Natural killer cell (primary cell): Measurements from ENCODE around the gene SEMA7A. TPM values are rescaled to one million over a fixed set of nuclear protein-coding genes. Genes with fewer than 3 reads are reported as not detected.

Source experiments
- ATAC-seq, 3 donors: fragments of 150-1000 bp in 2 of 3; fragments of 200-7000 bp in 1 of 3; cut with Tn5 transposase; 1 replicate in 1 of 3; 2 replicates in 2 of 3; pipeline ENCODE4 v1.10.0; 2021; ENCODE audit warnings: mild to moderate bottlenecking in 2 of 3, moderate library complexity in 2 of 3
- DNase-seq, 2 donors: peaks; one replicate each; pipeline versions ENCODE4 v3.0.0 to v3.0.0-alpha.2; 2013 to 2021; ENCODE audit warnings: mixed read lengths in 1 of 2
- H3K27ac ChIP-seq: one replicate; pipeline ENCODE4 v1.5.1; 2013; ENCODE audit warnings: mild to moderate bottlenecking, low read length
- H3K27me3 ChIP-seq: one replicate; pipeline ENCODE4 v1.6.1; 2013; ENCODE audit warnings: low read length; ENCODE audit not compliant: control insufficient read depth, insufficient read depth
- H3K36me3 ChIP-seq: one replicate; pipeline ENCODE4 v1.6.1; 2013; ENCODE audit warnings: low read length; ENCODE audit not compliant: control insufficient read depth, insufficient read depth
- H3K4me1 ChIP-seq: one replicate; pipeline ENCODE4 v1.6.1; 2013; ENCODE audit warnings: low read length; ENCODE audit not compliant: control insufficient read depth, insufficient read depth
- H3K4me3 ChIP-seq: one replicate; pipeline ENCODE4 v1.5.1; 2013; ENCODE audit warnings: low read length
- H3K9me3 ChIP-seq: one replicate; pipeline ENCODE4 v1.6.1; 2013; ENCODE audit warnings: low read length; ENCODE audit not compliant: control insufficient read depth, insufficient read depth
- H3K27ac Mint-ChIP-seq, 2 donors: one replicate each; pipeline ENCODE4 v1.8.0; 2022; ENCODE audit warnings: mild to moderate bottlenecking in 2 of 2, mixed read lengths in 2 of 2, moderate library complexity in 1 of 2
- H3K27me3 Mint-ChIP-seq, 2 donors: one replicate each; pipeline ENCODE4 v1.8.0; 2022; ENCODE audit warnings: low read depth in 2 of 2, mixed read lengths in 2 of 2
- H3K36me3 Mint-ChIP-seq: one replicate; pipeline ENCODE4 v1.8.0; 2022; ENCODE audit warnings: mixed read lengths
- H3K4me1 Mint-ChIP-seq, 2 donors: one replicate each; pipeline ENCODE4 v1.8.0; 2022; ENCODE audit warnings: mixed read lengths in 2 of 2
- H3K4me3 Mint-ChIP-seq: one replicate; pipeline ENCODE4 v1.8.0; 2022; ENCODE audit warnings: mild to moderate bottlenecking, moderate library complexity, mixed read lengths
- H3K9me3 Mint-ChIP-seq, 2 donors: one replicate each; pipeline ENCODE4 v1.8.0; 2022; ENCODE audit warnings: mixed read lengths in 2 of 2
- WGBS: methylation state at CpG from one replicate; pipeline ENCODE4 v1.1.7; 2013; ENCODE audit warnings: missing lambda C conversion rate; ENCODE audit not compliant: insufficient coverage; 5-methylcytosine and 5-hydroxymethylcytosine counted together
- intact Hi-C: fragments of 100-400 bp; cut with micrococcal nuclease; formaldehyde crosslinking; loops from one replicate; pipeline ENCODE4 v1.14.2; 2022
- total RNA-seq, 4 donors: library from RNA; stranded (reverse); fragments of 120-200 nt in 1 of 4; gene quantifications; one replicate each; pipeline versions ENCODE4 v1.2.3 to v1.2.4, GENCODE V29; 2013 to 2022
- TF ChIP-seq, protein P1 (sequence below): fragments of 200-600 bp; IDR thresholded peaks from one replicate; pipeline ENCODE4 v1.8.0; 2022; ENCODE audit warnings: antibody characterized with exemption

SEMA7A gene
- total RNA-seq, 3 donors from 2014 or later (not counting 1 experiment from before 2014, with no cell fraction given) = 4.7 to 46.2 (median 9.0) TPM

DNA sequence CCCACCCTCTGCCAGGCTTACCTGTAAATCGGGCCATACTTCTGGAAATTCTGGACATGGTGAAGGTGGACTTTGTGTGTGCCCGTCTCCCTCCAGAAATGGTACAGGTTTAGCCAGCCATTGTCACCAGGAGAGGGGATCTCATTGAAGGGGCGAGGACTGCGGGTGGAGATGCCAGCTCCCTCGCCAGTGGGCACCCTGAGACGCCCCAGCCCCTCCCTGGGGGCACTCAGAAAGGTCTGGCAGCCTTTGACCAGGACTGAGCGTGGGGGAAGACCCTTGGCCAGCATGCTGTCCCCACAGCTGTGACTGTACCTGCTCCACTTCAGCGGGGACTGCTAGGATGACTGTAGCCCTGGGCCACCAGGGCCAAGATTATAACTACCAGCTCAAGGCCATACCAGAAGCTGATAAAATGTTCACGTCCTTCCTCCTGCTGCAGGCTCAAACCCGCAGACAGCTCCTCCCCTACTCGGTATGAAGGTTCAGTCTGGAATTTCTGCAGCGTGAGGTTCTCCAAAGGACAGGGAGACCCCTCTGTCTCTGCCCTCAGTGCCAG, 66.4 kb downstream of the SEMA7A start, which contains the start of gene CYP11A1:
Gene CYP11A1, minus strand, starts transcription at position 351 of the 559 bp plus-strand sequence. Its CDS starts 61 bp downstream, at position 290.
- no peaks in the 10 kb centered on the region for H3K9me3 ChIP-seq
- no peak within 1 kb of the TSS for H3K27ac Mint-ChIP-seq
- TF ChIP-seq, protein P1, sequence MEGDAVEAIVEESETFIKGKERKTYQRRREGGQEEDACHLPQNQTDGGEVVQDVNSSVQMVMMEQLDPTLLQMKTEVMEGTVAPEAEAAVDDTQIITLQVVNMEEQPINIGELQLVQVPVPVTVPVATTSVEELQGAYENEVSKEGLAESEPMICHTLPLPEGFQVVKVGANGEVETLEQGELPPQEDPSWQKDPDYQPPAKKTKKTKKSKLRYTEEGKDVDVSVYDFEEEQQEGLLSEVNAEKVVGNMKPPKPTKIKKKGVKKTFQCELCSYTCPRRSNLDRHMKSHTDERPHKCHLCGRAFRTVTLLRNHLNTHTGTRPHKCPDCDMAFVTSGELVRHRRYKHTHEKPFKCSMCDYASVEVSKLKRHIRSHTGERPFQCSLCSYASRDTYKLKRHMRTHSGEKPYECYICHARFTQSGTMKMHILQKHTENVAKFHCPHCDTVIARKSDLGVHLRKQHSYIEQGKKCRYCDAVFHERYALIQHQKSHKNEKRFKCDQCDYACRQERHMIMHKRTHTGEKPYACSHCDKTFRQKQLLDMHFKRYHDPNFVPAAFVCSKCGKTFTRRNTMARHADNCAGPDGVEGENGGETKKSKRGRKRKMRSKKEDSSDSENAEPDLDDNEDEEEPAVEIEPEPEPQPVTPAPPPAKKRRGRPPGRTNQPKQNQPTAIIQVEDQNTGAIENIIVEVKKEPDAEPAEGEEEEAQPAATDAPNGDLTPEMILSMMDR = no peak
- no peak within 1 kb of the TSS for H3K4me3 ChIP-seq
- ATAC-seq (no peak), DNase-seq (no peak)
- peaks cover 18 to 29% of the 10 kb centered on the region in 2 donors for H3K27me3 Mint-ChIP-seq
- H3K4me3 Mint-ChIP-seq = peak within 1 kb of the TSS; percentile 40
- peaks cover 12% of the 10 kb centered on the region for H3K4me1 ChIP-seq
- peaks cover 0 to 5% of the 10 kb centered on the region in 2 donors for H3K4me1 Mint-ChIP-seq
- H3K27ac ChIP-seq = no peak within 1 kb of the TSS
- H3K36me3 ChIP-seq = no peaks in the 10 kb centered on the region
- H3K9me3 Mint-ChIP-seq = no peaks in the 10 kb centered on the region
- 89% methylated on average over 12 of the region's 12 CpGs for WGBS
- intact Hi-C loops = no loop called here
- H3K27me3 ChIP-seq = peaks cover 10% of the 10 kb centered on the region
- H3K36me3 Mint-ChIP-seq = no peaks in the 10 kb centered on the region

DNA sequence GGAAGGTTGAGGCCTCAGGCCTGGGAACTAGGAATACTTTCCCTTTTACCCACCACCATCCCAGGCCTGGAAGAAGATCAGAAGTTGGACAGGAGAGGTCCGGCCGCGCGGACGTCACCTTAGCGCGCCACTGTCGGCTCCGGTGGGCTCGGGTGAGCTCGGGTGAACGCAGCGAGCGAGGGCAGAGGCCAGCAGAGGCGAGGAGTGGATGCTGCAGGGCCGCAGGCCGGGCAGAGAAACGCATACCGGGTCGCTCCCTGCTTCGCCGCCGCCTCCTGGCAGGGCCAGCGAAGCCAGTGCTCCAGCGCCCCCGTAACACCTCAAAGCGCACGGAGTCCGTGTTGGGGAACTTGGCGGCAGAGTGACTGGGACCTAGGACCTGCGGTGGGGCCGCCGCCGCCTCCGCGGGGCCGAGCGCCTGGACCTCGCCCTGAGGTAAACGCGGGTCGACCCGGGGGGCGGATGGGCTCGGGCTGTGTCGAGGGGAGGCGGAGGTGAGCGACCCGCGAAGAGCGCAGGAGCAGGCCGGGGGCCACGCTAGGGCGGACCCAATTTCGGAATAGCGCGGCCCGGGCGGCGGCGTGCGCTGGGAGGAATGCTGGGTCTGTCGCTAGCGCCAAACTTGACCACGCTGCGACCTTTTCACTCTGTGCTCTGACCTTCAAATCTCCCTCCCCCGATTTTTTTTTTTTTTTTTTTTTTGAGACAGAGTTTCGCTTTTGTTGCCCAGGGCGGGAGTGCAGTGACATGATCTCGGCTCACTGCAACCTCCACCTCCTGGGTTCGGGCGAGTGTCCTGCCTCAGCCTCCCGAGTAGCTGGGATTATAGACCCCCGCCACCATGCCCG, 67.9 kb downstream of the SEMA7A start:
- Histone ChIP-seq H3K27me3 (peaks cover 10% of the 10 kb centered on the region), H3K4me1 (peaks cover 12% of the 10 kb centered on the region), H3K27ac (no peak overlapping the region), H3K36me3 (no peaks in the 10 kb centered on the region), H3K4me3 (peak overlapping the region; percentile 2), H3K9me3 (no peaks in the 10 kb centered on the region)
- intact Hi-C loops = no loop called here
- TF ChIP-seq, protein P1 = no peak
- 7% methylated on average over 72 of the region's 75 CpGs for WGBS
- ATAC-seq (peak; percentile 45 to 71 (median 50)), DNase-seq (peak in 1 of 2 donors; percentile 26)
- Mint-ChIP-seq H3K4me3 (peak overlapping the region; percentile 74), H3K36me3 (no peaks in the 10 kb centered on the region), H3K9me3 (no peaks in the 10 kb centered on the region), H3K27me3 (peaks cover 11 to 29% of the 10 kb centered on the region in 2 donors), H3K4me1 (peaks cover 0 to 5% of the 10 kb centered on the region in 2 donors), H3K27ac (no peak overlapping the region)

DNA sequence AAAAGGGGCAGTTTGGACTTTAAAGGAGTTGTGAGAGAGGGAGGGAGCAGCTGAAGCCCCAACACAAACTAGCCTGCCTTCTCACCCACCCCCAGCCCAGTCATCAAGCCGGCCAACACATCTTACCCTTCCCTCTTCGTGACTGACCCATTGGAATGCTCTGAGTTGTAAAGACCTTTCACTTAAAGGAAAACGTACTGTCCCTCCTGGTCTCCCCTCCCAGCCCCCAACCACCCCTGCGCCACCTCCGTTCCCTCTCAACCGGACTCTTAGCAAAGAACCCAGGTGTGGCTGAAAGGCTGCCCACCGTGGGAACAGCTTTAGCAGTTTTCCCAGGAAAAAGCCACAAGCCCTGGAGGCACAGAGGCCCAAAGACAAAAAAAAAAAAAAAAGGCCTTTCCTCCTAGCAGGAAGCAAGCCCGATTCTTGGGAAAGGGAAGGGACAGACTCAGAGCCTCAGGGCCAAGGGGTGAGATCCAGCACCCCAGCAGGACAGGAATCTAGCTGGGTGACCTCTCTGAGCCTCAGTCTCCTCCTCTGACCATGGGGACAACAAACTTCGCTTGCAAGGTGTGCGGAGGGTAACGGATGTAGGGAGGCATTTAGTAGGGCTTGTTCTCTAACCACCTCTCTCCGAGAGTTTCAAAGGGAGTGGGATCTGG, 68.7 kb downstream of the SEMA7A start:
- ATAC-seq = no peak
- no peaks in the 10 kb centered on the region for H3K9me3 ChIP-seq
- H3K27ac Mint-ChIP-seq = no peak overlapping the region
- H3K9me3 Mint-ChIP-seq = no peaks in the 10 kb centered on the region
- no peaks in the 10 kb centered on the region for H3K36me3 Mint-ChIP-seq
- H3K36me3 ChIP-seq = no peaks in the 10 kb centered on the region
- H3K4me3 Mint-ChIP-seq = peak overlapping the region; percentile 74
- TF ChIP-seq, protein P1 = no peak
- intact Hi-C loops = no loop called here
- 98% methylated on average over 11 of the region's 12 CpGs for WGBS
- no peak overlapping the region for H3K27ac ChIP-seq
- peaks cover 12% of the 10 kb centered on the region for H3K4me1 ChIP-seq
- peaks cover 11 to 22% of the 10 kb centered on the region in 2 donors for H3K27me3 Mint-ChIP-seq
- no peak overlapping the region for H3K4me3 ChIP-seq
- H3K4me1 Mint-ChIP-seq = peaks cover 0 to 5% of the 10 kb centered on the region in 2 donors
- H3K27me3 ChIP-seq = peaks cover 10% of the 10 kb centered on the region
- DNase-seq = no peak
